Measurements from ENCODE around the gene VSX2.

DNA sequence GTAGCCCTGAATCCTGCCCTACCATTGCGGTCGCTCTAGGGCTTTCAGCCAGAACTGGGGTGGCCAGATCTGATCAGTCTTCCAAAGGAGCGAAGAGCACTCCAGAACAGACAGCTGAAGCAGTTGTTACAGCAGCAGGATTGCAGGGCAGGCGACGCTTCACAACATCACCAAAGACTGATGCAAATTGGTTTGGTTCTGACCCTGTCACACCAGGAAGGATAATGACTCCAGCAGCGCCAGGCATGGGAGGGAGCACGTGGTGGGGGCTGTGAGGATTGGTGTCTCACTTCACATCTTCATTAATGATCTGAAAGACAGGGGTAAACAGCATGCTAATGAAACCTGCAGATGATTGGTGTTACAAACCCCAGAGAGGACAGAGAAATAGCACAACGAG is 30.6 kb upstream of the VSX2 start:
- TF ChIP-seq, protein P1, sequence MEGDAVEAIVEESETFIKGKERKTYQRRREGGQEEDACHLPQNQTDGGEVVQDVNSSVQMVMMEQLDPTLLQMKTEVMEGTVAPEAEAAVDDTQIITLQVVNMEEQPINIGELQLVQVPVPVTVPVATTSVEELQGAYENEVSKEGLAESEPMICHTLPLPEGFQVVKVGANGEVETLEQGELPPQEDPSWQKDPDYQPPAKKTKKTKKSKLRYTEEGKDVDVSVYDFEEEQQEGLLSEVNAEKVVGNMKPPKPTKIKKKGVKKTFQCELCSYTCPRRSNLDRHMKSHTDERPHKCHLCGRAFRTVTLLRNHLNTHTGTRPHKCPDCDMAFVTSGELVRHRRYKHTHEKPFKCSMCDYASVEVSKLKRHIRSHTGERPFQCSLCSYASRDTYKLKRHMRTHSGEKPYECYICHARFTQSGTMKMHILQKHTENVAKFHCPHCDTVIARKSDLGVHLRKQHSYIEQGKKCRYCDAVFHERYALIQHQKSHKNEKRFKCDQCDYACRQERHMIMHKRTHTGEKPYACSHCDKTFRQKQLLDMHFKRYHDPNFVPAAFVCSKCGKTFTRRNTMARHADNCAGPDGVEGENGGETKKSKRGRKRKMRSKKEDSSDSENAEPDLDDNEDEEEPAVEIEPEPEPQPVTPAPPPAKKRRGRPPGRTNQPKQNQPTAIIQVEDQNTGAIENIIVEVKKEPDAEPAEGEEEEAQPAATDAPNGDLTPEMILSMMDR (IDR thresholded peaks at IDR 0.05): no peak
- TF ChIP-seq EZH2 (IDR thresholded peaks at IDR 0.05; ENCODE audit: borderline replicate concordance, insufficient read depth, low read depth, low read length, poor library complexity, severe bottlenecking): no peak
